HG02642 (cell line): ENCODE results near the gene PPP2CA.
"Not testable (repeated sequence)": the region's sequence is repeated elsewhere in the genome, so short reads cannot be mapped to it uniquely, and the experiment has no call there.

ENCODE experiments used
- ATAC-seq: cut with Tn5 transposase; IDR thresholded peaks from one replicate; pipeline ENCODE4 v1.9.1; 2021; ENCODE audit warnings: mild to moderate bottlenecking; ENCODE audit not compliant: unreplicated experiment, poor library complexity

Gene PPP2CA

DNA sequence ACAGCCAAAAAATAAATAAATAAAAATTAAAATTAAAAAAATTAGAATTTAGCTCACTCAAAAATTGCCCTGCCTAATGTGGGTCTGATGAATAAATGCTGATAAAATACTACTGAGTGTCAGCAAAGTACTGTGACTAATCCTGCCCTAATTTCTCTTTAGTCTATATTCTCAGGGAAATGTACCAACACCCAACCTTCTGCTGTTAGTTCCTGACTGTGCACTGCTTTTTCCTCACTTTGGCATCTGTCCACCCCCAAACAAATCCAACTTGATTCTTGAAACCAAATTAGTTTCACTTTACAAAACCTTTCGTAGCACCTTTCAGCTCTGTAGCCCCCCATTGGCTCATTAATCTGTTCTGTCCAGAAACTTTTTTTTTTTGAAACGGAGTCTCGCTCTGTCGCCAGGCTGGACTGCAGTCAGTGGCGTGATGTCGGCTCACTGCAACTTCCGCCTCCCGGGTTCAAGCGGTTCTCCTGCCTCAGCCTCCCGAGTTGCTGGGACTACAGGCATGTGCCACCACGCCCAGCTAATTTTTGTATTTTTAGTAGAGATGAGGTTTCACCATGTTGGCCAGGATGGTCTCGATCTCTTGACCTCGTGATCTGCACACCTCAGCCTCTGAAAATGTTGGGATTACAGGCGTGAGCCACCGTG, 73.6 kb downstream of the PPP2CA start:
- not testable (repeated sequence) for ATAC-seq

DNA sequence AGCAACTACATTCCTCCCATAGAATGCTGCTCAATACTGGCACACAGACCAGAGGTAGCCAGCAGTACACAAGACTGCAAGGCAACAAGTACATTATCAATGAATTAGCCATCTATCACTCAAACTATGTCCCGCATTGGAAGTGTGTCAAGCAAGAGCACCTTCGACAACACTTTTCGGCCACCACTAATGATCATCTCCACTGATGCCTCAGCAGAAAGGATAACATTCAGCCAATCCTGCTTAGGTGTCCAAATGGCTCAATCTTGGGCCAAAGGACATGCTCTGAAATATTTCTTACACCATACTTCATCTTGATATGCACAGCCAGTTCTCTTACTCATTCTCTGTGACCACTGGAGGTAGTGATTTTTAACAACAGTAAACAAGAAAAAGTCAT, 74.2 kb downstream of the PPP2CA start:
- ATAC-seq: no peak

DNA sequence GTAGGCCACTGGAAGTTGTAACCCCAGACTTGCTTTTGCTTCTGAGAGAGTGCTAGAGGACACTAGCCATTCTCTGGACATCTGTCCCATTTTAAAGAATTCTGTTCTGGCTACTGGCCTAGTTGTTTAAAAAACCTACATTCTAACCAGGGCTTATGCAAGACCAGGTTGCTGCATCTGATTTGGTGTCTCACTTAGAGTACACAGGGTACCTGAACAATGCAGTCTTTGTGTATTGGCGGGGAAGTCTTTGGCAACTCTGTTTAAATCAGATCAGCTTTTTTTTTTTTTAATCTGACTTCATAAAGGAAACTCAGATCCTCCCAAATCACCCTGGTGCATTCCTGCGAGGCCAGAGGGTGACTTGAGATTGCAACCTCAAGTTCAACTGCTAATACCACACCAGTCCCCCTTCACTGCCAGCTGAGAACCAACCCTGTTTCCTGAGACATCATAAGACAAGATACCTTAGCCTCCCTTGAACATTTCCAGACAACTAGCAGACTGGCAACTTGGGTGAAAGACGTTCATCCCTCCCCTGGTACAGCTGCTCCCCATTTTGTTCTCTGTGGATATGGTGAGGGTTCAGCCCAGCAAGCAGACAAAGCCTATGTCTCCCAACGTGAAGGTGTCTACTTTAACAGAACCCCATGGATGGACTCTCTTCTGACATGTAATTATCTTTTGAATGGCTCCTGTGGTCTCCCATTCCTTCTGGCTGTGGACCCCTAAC, 76.1 kb downstream of the PPP2CA start:
- no peak for ATAC-seq

DNA sequence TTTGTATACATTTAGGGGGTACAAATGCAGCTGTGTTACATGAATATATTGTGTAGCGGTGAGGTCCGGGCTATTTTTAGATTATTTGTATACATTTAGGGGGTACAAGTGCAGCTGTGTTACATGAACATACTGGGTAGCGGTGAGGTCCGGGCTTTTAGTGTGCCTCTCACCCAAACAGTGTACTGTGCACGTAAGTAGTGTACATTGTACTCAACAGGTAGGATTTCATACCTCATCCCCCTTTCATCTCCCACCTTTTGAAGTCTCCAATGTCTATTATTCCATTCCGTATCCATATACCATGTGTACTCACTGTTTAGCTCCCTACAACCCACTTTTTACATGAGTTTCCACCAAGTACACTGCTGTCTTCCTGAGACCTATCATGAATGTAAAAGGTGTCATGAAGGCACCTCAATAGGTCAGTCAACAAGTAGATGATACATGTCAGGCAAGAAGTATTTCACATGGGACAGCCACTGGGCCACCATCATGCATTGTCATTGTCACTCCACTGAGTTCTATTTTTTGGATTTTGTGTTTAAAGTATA, 76.8 kb downstream of the PPP2CA start:
- no peak for ATAC-seq

DNA sequence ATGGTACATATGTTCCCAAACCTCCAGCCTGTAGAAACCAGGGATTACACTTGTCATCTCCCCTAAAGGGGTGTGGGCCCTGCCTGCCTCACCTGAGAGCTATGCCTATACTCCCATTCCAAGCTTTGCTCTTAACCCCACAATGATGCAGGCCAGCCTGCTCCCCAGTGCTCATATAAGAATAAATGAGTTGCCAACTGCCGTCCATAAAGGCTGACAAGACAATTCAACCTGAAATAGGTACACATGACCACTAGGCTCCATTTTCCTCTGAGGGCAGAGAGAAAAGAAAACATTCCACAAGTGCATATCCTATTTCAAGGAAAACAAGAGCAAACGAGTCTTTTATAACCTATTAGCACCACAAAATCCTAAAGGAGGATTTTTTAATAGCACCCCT, 77.6 kb downstream of the PPP2CA start:
- no peak for ATAC-seq

DNA sequence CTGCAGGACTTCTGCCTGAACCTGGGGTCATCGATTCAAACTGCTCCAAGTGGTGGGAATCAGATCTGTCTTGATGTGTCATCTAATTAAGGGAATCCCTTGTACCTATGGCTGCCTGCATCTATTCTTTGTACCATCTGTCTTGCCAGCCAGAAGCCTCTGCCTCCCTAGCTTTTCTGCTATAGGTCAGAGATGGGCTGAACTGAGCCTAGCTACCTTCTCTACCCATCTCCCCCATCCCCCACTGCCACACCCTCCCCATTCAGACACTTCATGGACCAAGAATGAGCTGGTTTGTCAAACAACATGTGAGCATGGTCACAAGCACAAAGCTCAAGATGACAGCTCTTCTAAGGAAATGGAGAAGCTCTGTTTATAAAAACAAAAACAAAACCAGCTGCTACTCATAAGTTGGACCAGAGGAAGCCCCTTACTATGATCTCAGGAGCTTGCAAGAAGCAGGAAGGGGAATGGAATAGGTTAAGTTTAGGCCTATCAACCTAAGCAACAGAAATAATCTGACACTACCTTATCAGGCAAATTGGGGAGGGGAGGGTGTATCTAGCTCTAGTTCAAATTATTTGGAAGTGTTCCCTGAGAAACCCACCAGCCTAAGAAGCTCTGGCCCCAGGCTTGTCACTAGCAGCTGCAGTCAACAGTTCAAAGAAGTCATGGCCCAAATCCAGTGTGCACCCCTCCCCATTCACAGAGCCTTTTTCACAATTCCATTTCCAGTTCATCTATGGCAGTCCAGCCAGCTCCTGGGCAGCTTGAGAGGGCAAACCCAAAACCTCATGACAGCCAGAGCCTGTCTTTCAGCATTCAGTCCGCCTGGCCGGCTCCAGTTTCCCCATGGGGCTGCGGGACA, 79.0 kb downstream of the PPP2CA start:
- no peak for ATAC-seq

DNA sequence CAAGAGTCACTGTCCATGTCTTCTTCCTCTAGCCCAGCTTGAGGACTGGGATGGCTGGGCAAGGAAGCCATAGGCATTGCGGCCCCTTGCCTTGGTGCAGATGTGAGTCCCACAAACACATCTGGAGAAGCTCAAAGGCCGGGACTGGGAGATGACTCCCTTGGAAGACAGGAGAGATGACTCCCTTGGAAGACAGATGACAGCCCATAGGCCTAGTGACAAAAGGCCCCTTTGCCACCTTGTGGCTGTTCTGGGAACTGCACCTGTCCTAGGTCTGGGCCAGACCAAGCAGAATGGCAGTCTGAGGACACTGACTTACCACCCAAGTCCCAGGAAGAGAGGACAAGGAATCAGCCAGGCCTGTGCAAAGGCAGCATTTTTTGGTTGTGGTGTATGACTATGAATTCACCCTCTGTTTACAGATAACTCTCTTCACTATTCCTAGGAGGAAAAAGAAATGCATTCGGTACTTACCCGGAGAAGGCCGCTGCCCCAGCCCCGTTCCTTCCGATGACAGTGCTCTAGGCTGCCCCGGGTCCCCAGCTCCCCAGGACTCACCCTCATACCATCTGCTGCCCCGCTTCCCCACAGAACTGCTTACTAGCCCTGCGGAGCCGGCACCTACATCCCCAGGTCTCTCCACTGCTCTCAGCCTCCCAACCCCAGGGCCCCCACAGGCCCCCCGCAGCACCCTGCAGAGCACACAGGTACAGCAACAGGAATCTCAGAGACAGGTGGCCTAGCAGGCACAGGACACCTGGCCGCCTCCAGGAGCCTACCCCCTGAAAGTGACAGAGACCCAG, 79.9 kb downstream of the PPP2CA start:
- ATAC-seq: peak; percentile 66

DNA sequence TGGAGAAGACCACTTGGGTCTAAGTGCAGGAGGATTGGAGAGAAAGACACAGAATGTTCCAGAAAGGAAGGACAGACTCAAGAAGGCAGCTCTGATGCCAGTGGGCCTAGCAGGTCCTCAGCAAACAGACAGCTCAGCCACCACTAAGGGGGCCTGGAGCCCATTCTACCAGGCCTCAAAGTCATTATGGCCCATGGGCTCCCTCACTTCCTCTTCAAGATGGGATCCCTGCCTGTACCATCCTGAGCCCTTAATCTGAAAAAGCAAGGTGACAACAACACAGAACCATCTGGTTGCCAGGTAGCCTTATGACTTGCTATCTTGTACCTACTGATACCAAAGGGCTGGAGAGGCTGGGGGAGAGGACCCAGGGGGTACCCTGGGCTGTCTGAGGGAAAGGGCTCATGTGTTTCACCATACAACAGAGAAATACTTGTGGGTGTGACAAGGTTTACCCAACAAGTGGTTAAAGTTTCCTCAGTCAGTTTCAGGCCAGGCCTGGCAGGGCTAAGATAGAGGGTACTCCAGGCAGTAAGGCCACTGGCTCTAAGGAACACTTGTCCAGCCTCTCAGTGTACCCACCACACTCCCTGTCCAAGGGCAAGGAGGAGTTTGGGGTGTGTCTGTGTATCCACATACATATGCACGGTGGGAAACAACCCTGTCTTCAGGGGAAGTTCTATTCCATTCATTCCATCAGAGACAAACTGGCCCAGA, 80.7 kb downstream of the PPP2CA start:
- no peak for ATAC-seq
